H9 (cell line): ENCODE measurements around the gene SUPT3H. TPM values are rescaled to one million over a fixed set of nuclear protein-coding genes. Genes with fewer than 3 reads are reported as not detected.

ENCODE experiments used
- DNase-seq: peaks from one replicate; pipeline ENCODE4 v3.0.0-alpha.2; 2017
- H2AFZ ChIP-seq: one replicate; pipeline ENCODE4 v1.6.1; 2013; ENCODE audit warnings: mild to moderate bottlenecking, low read length, control low read depth, moderate library complexity
- H2AK5ac ChIP-seq: 2 replicates; pipeline ENCODE4 v1.6.1; 2013; ENCODE audit warnings: low read length, control low read depth, mixed read lengths; ENCODE audit not compliant: insufficient read length
- H2BK120ac ChIP-seq: one replicate; pipeline ENCODE4 v1.6.1; 2013; ENCODE audit warnings: low read depth, mild to moderate bottlenecking, low read length, control low read depth, inconsistent platforms; ENCODE audit not compliant: poor library complexity, severe bottlenecking
- H2BK12ac ChIP-seq: 2 replicates; pipeline ENCODE4 v1.6.1; 2013; ENCODE audit warnings: low read length, control low read depth, mixed read lengths, low read depth; ENCODE audit not compliant: insufficient read length
- H2BK15ac ChIP-seq: 2 replicates; pipeline ENCODE4 v1.6.1; 2013; ENCODE audit warnings: low read depth, low read length, control low read depth
- H2BK20ac ChIP-seq: one replicate; pipeline ENCODE4 v1.6.1; 2013; ENCODE audit warnings: low read depth, mild to moderate bottlenecking, low read length, control low read depth, inconsistent platforms; ENCODE audit not compliant: poor library complexity, severe bottlenecking
- H2BK5ac ChIP-seq: 2 replicates; pipeline ENCODE4 v1.6.1; 2013; ENCODE audit warnings: low read length, control low read depth, mixed read lengths; ENCODE audit not compliant: insufficient read length
- H3K14ac ChIP-seq: 2 replicates; pipeline ENCODE4 v1.6.1; 2013; ENCODE audit warnings: low read length, control low read depth; ENCODE audit not compliant: insufficient read depth
- H3K18ac ChIP-seq: 2 replicates; pipeline ENCODE4 v1.6.1; 2013; ENCODE audit warnings: low read depth, mild to moderate bottlenecking, mixed read lengths, low read length, control low read depth; ENCODE audit not compliant: insufficient read length
- H3K23ac ChIP-seq: 2 replicates; pipeline ENCODE4 v1.6.1; 2013; ENCODE audit warnings: low read length, control low read depth, mixed read lengths, low read depth; ENCODE audit not compliant: insufficient read length
- H3K23me2 ChIP-seq: 2 replicates; pipeline ENCODE4 v1.6.1; 2013; ENCODE audit warnings: low read depth, mild to moderate bottlenecking, mixed read lengths, low read length, control low read depth; ENCODE audit not compliant: insufficient read length, poor library complexity, severe bottlenecking
- H3K27ac ChIP-seq: 2 replicates; pipeline ENCODE4 v1.5.1; 2013; ENCODE audit warnings: low read length, control low read depth, mixed read lengths, low read depth; ENCODE audit not compliant: insufficient read length
- H3K27me3 ChIP-seq: 2 replicates; pipeline ENCODE4 v1.6.1; 2013; ENCODE audit warnings: low read length, control low read depth, inconsistent platforms; ENCODE audit not compliant: insufficient read depth
- H3K4ac ChIP-seq: 2 replicates; pipeline ENCODE4 v1.6.1; 2013; ENCODE audit warnings: low read depth, mild to moderate bottlenecking, control low read depth, inconsistent platforms, low read length, moderate library complexity
- H3K4me1 ChIP-seq: 2 replicates; pipeline ENCODE4 v1.6.1; 2013; ENCODE audit warnings: low read length, control low read depth, inconsistent platforms; ENCODE audit not compliant: insufficient read depth
- H3K4me2 ChIP-seq: 2 replicates; pipeline ENCODE4 v1.6.1; 2013; ENCODE audit warnings: low read length, control low read depth, mixed read lengths; ENCODE audit not compliant: insufficient read length, insufficient read depth
- H3K56ac ChIP-seq: 2 replicates; pipeline ENCODE4 v1.6.1; 2013; ENCODE audit warnings: low read depth, mild to moderate bottlenecking, mixed read lengths, low read length, control low read depth; ENCODE audit not compliant: insufficient read length
- H3K79me1 ChIP-seq: 2 replicates; pipeline ENCODE4 v1.6.1; 2013; ENCODE audit warnings: low read depth, mild to moderate bottlenecking, moderate library complexity, low read length, control low read depth, inconsistent platforms; ENCODE audit not compliant: insufficient read depth, poor library complexity, severe bottlenecking
- H3K79me2 ChIP-seq: 2 replicates; pipeline ENCODE4 v1.6.1; 2013; ENCODE audit warnings: low read length, control low read depth, inconsistent platforms; ENCODE audit not compliant: insufficient read depth
- H3K9ac ChIP-seq: 2 replicates; pipeline ENCODE4 v1.6.1; 2013; ENCODE audit warnings: low read length, control low read depth, mixed read lengths; ENCODE audit not compliant: insufficient read length; ENCODE audit errors: extremely low read depth
- H3K9me3 ChIP-seq: one replicate; pipeline ENCODE4 v1.6.1; 2013; ENCODE audit warnings: low read depth, low read length, inconsistent platforms; ENCODE audit not compliant: control insufficient read depth
- H3T11ph ChIP-seq: one replicate; pipeline ENCODE4 v1.6.1; 2013; ENCODE audit warnings: mild to moderate bottlenecking, low read length, control low read depth, inconsistent platforms
- H4K20me1 ChIP-seq: one replicate; pipeline ENCODE4 v1.6.1; 2013; ENCODE audit not compliant: control insufficient read depth, insufficient read length, insufficient read depth
- H4K5ac ChIP-seq: 2 replicates; pipeline ENCODE4 v1.6.1; 2013; ENCODE audit warnings: low read depth, mild to moderate bottlenecking, mixed read lengths, low read length, control low read depth; ENCODE audit not compliant: insufficient read length
- H4K8ac ChIP-seq: replicated peaks from 2 replicates; pipeline ENCODE4 v1.6.1; 2013; ENCODE audit warnings: low read length, control low read depth, mixed read lengths, low read depth; ENCODE audit not compliant: insufficient read length
- H4K91ac ChIP-seq: 2 replicates; pipeline ENCODE4 v1.6.1; 2013; ENCODE audit warnings: low read depth, mild to moderate bottlenecking, moderate library complexity, mixed read lengths, low read length, control low read depth; ENCODE audit not compliant: insufficient read length
- H3K27ac Mint-ChIP-seq, 3 experiments: 2 replicates in 2 of 3; 3 replicates in 1 of 3; pipeline ENCODE4 v1.8.0; 2020 to 2021; ENCODE audit warnings: mixed read lengths in 3 of 3, mild to moderate bottlenecking in 1 of 3, moderate library complexity in 1 of 3
- H3K27me3 Mint-ChIP-seq: 2 replicates; pipeline ENCODE4 v1.8.0; 2021; ENCODE audit warnings: low read depth, mild to moderate bottlenecking, moderate library complexity, mixed read lengths
- H3K36me3 Mint-ChIP-seq, 3 experiments: 2 replicates in 2 of 3; 3 replicates in 1 of 3; pipeline ENCODE4 v1.8.0; 2020 to 2021; ENCODE audit warnings: low read depth in 3 of 3, mixed read lengths in 3 of 3; ENCODE audit not compliant: insufficient read depth in 1 of 3
- H3K4me1 Mint-ChIP-seq, 2 experiments: 2 replicates each; pipeline ENCODE4 v1.8.0; 2020; ENCODE audit warnings: mixed read lengths in 2 of 2
- H3K4me3 Mint-ChIP-seq, 2 experiments: 2 replicates in 1 of 2; 3 replicates in 1 of 2; pipeline ENCODE4 v1.8.0; 2020 to 2021; ENCODE audit warnings: mild to moderate bottlenecking in 2 of 2, mixed read lengths in 2 of 2, moderate library complexity in 1 of 2
- H3K9me3 Mint-ChIP-seq, 2 experiments: 2 replicates in 1 of 2; 3 replicates in 1 of 2; pipeline ENCODE4 v1.8.0; 2020; ENCODE audit warnings: mild to moderate bottlenecking in 2 of 2, mixed read lengths in 2 of 2, moderate library complexity in 1 of 2
- WGBS: extraction: QIAGEN DNeasy Blood & Tissue Kit; methylation state at CpG from one replicate; pipeline ENCODE4 v1.1.7; 2013; ENCODE audit warnings: missing lambda C conversion rate, low lambda C conversion rate, mixed read lengths; ENCODE audit not compliant: insufficient read length; ENCODE audit errors: extremely low coverage; 5-methylcytosine and 5-hydroxymethylcytosine counted together
- total RNA-seq: library from RNA; stranded (reverse); gene quantifications from 2 replicates; pipeline ENCODE4 v1.2.1, GENCODE V29; 2021
- TF ChIP-seq, protein P1 (sequence below): fragments of 200-600 bp; sonication (generic); conservative IDR thresholded peaks from 3 replicates; pipeline ENCODE4 v1.8.0; 2021; ENCODE audit warnings: antibody characterized with exemption, mild to moderate bottlenecking

The SUPT3H gene
- total RNA-seq, 1 experiment from 2014 or later, result 22.5 TPM

DNA sequence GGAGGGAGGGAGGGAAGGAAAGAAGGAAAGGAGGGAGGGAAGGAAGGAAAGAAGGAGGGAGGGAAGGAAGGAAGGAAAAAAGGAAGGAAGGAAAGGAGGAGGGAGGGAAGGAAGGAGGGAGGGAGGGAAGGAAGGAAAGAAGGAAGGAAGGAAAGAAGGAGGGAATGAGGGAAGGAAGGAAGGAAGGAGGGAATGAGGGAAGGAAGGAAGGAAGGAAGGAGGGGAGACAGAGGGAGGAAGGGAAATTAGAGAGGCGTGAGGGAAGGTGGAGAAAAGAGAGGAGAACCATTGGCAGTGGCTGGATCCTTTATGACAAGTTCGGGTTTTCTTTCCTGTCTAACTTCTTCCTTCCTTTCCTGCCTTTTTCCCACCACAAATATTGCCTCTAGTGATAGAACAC is 22.3 kb upstream of the SUPT3H start:
- Histone ChIP-seq H2BK12ac (no peak overlapping the region), H2AFZ (no peak overlapping the region), H3K14ac (no peak overlapping the region), H4K20me1 (no peaks in the 10 kb centered on the region), H3K4ac (no peak overlapping the region), H3K23ac (no peak overlapping the region), H3K79me2 (no peaks in the 10 kb centered on the region), H4K91ac (no peak overlapping the region), H3K27ac (no peak overlapping the region), H2BK15ac (no peak overlapping the region), H4K8ac (no peak overlapping the region), H3K23me2 (no peaks in the 10 kb centered on the region), H3K27me3 (no peaks in the 10 kb centered on the region), H2BK120ac (no peak overlapping the region), H3K79me1 (no peaks in the 10 kb centered on the region), H3K9me3 (no peaks in the 10 kb centered on the region), H3T11ph (no peak overlapping the region), H2BK20ac (no peak overlapping the region), H3K4me1 (no peaks in the 10 kb centered on the region), H4K5ac (no peak overlapping the region), H3K56ac (no peak overlapping the region), H3K9ac (no peak overlapping the region), H3K4me2 (no peak overlapping the region), H2AK5ac (no peak overlapping the region), H3K18ac (no peak overlapping the region), H2BK5ac (no peak overlapping the region)
- Mint-ChIP-seq H3K9me3 (no peaks in the 10 kb centered on the region), H3K27ac (no peak overlapping the region), H3K27me3 (peaks cover 3% of the 10 kb centered on the region), H3K4me3 (no peak overlapping the region), H3K36me3 (no peaks in the 10 kb centered on the region), H3K4me1 (no peaks in the 10 kb centered on the region)
- TF ChIP-seq, protein P1, sequence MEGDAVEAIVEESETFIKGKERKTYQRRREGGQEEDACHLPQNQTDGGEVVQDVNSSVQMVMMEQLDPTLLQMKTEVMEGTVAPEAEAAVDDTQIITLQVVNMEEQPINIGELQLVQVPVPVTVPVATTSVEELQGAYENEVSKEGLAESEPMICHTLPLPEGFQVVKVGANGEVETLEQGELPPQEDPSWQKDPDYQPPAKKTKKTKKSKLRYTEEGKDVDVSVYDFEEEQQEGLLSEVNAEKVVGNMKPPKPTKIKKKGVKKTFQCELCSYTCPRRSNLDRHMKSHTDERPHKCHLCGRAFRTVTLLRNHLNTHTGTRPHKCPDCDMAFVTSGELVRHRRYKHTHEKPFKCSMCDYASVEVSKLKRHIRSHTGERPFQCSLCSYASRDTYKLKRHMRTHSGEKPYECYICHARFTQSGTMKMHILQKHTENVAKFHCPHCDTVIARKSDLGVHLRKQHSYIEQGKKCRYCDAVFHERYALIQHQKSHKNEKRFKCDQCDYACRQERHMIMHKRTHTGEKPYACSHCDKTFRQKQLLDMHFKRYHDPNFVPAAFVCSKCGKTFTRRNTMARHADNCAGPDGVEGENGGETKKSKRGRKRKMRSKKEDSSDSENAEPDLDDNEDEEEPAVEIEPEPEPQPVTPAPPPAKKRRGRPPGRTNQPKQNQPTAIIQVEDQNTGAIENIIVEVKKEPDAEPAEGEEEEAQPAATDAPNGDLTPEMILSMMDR, result no peak
- no peak for DNase-seq
- 100% methylated on average over 1 of the region's 2 CpGs for WGBS
